Ovary (tissue), 3 donors: ENCODE measurements around the gene ATAD3B.
"Not testable (repeated sequence)": the region's sequence is repeated elsewhere in the genome, so short reads cannot be mapped to it uniquely, and the experiment has no call there.

Source experiments
- CTCF ChIP-seq, 3 donors: fragments of 450-650 bp in 2 of 3; fragments of 200-600 bp in 1 of 3; IDR thresholded peaks; one replicate each; pipeline versions ENCODE4 v1.5.1 to v1.8.0; 2016 to 2022; ENCODE audit warnings: antibody characterized with exemption in 3 of 3, mild to moderate bottlenecking in 1 of 3
- EP300 ChIP-seq: sonication (generic); formaldehyde crosslinking; IDR thresholded peaks from one replicate; pipeline ENCODE4 v1.6.1; 2017; ENCODE audit warnings: antibody characterized with exemption
- POLR2A ChIP-seq: fragments of 450-650 bp; IDR thresholded peaks from one replicate; pipeline ENCODE4 v1.6.1; 2017; ENCODE audit warnings: antibody characterized with exemption, mild to moderate bottlenecking, moderate library complexity
- donor health status: DM: no; HTN: no; CAD: no.

GRCh38 chr1:1533894-1534291 lies 62.3 kb downstream of the ATAD3B start:
- TF ChIP-seq POLR2A; CTCF (IDR thresholded peaks at IDR 0.05); EP300: not testable (repeated sequence)
